ENCODE results near the gene RNF103. TPM values are rescaled to one million over a fixed set of nuclear protein-coding genes. Genes with fewer than 3 reads are reported as not detected.

RNF103 gene
- total and polyA plus RNA-seq, 2 of the 13 experiments (the other 11 are each of a cell fraction or from before 2014, with no cell fraction given): 19.8 to 21.1 TPM

- TF ChIP-seq ZNF597 (CRISPR knock-in tag; IDR thresholded peaks at IDR 0.05) (no peak), ZNF530 (CRISPR knock-in tag; IDR thresholded peaks at IDR 0.05; ENCODE audit: low read depth) (no peak), ATF3 (CRISPR knock-in tag; IDR thresholded peaks at IDR 0.05) (no peak), ZNF326 (CRISPR knock-in tag; IDR thresholded peaks at IDR 0.05; ENCODE audit: borderline replicate concordance) (no peak), ZNF431 (CRISPR knock-in tag; IDR thresholded peaks at IDR 0.05; ENCODE audit: borderline replicate concordance, low read depth) (no peak), NFKB2 (CRISPR knock-in tag; IDR thresholded peaks at IDR 0.05; ENCODE audit: borderline replicate concordance) (no peak), MTF1 (CRISPR knock-in tag; IDR thresholded peaks at IDR 0.05) (no peak), KLF12 (CRISPR knock-in tag; IDR thresholded peaks at IDR 0.05; ENCODE audit: borderline replicate concordance) (no peak), BRF2 (CRISPR knock-in tag; IDR thresholded peaks at IDR 0.05) (peak; percentile 84; the same call in 1 of the 2 replicates), HNRNPH1 (optimal IDR thresholded peaks at IDR 0.05; ENCODE audit: low read depth, low read length) (no peak), ZNF3 (CRISPR knock-in tag; IDR thresholded peaks at IDR 0.05) (no peak), SPEN (CRISPR knock-in tag; IDR thresholded peaks at IDR 0.05; ENCODE audit: low read depth) (no peak), THRA (CRISPR knock-in tag; IDR thresholded peaks at IDR 0.05; ENCODE audit: borderline replicate concordance) (no peak), EP300 (IDR thresholded peaks at IDR 0.05; ENCODE audit: low read depth in 2 of 2, low read length in 2 of 2) (peak; percentile 72 to 85; a peak in 3 of 4 replicates), EP300 (CRISPR knock-in tag; IDR thresholded peaks at IDR 0.05; ENCODE audit: borderline replicate concordance) (no peak), ZNF619 (CRISPR knock-in tag; IDR thresholded peaks at IDR 0.05) (no peak), NR3C1 (CRISPR knock-in tag; IDR thresholded peaks at IDR 0.05) (no peak), XRCC5 (optimal IDR thresholded peaks at IDR 0.05; ENCODE audit: low read length) (no peak), HOXD1 (CRISPR knock-in tag; IDR thresholded peaks at IDR 0.05) (no peak), ZBTB25 (CRISPR knock-in tag; IDR thresholded peaks at IDR 0.05) (no peak), SETDB1 (CRISPR knock-in tag; IDR thresholded peaks at IDR 0.05; ENCODE audit: borderline replicate concordance) (no peak), CENPBD1 (CRISPR knock-in tag; IDR thresholded peaks at IDR 0.05; ENCODE audit: borderline replicate concordance, low read depth) (no peak), ZSCAN21 (CRISPR knock-in tag; IDR thresholded peaks at IDR 0.05; ENCODE audit: borderline replicate concordance) (no peak)
These were observed 25.7 kb upstream of the RNF103 start (continued) for GRCh38 chr2:86649119-86649947.

Measured in HepG2 (cell line).